Bronchial epithelial cell (primary cell): ENCODE data around the gene JAML. TPM values are rescaled to one million over a fixed set of nuclear protein-coding genes. Genes with fewer than 3 reads are reported as not detected.

Experiments
- DNase-seq: peaks from one replicate; pipeline ENCODE4 v3.0.0-alpha.2; 2010; ENCODE audit warnings: low read depth
- FAIRE-seq: peaks from 2 replicates; lab custom pipeline; 2011; peaks lifted over from hg19 to GRCh38; lab: Jason Lieb, UNC
- H3K27me3 ChIP-seq: 2 replicates; pipeline ENCODE4 v1.5.1; 2011; ENCODE audit warnings: low read length; ENCODE audit not compliant: control insufficient read depth, insufficient read depth
- H3K36me3 ChIP-seq: 2 replicates; pipeline ENCODE4 v1.5.1; 2011; ENCODE audit warnings: low read length; ENCODE audit not compliant: control insufficient read depth, insufficient read depth
- H3K4me3 ChIP-seq: 2 replicates; pipeline ENCODE4 v1.5.1; 2011; ENCODE audit warnings: mild to moderate bottlenecking, low read depth, low read length, control low read depth
- total RNA-seq: library from RNA; depleted of rRNA; stranded (reverse); fragments of >200 nt; gene quantifications from 2 replicates; pipeline ENCODE4 v1.2.1, GENCODE V29; 2014
- TF ChIP-seq, protein P1 (sequence below): IDR thresholded peaks from 2 replicates; pipeline ENCODE4 v1.5.1; 2011; ENCODE audit warnings: mild to moderate bottlenecking, moderate library complexity, low read length, control low read depth, inconsistent platforms; ENCODE audit not compliant: insufficient read depth, severe bottlenecking

The JAML gene, protein sequence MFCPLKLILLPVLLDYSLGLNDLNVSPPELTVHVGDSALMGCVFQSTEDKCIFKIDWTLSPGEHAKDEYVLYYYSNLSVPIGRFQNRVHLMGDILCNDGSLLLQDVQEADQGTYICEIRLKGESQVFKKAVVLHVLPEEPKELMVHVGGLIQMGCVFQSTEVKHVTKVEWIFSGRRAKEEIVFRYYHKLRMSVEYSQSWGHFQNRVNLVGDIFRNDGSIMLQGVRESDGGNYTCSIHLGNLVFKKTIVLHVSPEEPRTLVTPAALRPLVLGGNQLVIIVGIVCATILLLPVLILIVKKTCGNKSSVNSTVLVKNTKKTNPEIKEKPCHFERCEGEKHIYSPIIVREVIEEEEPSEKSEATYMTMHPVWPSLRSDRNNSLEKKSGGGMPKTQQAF
- 0.13 TPM in 1 of 2 replicates, not detected in the other for total RNA-seq

DNA sequence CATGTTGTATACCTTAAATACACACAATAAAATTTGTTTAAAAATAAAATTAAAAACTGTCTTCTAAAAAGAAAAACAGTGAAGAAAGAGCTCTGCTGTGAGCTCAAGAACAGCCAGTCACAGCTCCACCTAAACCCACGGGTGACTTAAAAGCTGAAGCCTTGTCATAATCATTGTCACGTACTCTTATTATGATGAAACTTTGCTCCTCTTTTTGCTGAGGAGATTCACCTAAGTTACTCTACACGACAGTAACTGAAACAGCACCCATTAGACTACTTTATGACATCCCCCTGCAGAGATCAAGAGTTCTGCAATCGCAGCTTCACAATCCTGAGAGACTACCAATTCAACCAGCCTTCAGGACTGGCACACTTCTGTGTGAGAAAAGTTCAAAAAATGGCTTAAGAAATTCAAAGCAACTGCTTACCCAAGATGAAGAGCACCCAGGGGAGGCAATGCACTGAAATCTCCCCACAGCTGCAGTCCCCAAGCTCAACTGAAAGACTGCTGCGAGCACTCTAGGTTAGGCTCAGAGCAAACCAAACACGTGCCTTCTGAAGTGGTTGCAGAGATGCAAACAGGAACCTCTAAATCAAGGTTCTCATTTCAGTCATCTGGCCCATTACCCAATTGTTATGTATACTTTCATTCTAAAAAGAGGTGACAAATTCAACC lies at the start of gene JAML:
TSS of gene JAML (minus strand) at position 501 of the 678 bp plus-strand sequence. CDS start 10,145 bp downstream, outside the sequence.
- H3K36me3 ChIP-seq = no peaks in the 10 kb centered on the region
- H3K27me3 ChIP-seq = no peaks in the 10 kb centered on the region
- H3K4me3 ChIP-seq = no peak within 1 kb of the TSS
- DNase-seq (no peak), FAIRE-seq (no peak)
- TF ChIP-seq, protein P1, sequence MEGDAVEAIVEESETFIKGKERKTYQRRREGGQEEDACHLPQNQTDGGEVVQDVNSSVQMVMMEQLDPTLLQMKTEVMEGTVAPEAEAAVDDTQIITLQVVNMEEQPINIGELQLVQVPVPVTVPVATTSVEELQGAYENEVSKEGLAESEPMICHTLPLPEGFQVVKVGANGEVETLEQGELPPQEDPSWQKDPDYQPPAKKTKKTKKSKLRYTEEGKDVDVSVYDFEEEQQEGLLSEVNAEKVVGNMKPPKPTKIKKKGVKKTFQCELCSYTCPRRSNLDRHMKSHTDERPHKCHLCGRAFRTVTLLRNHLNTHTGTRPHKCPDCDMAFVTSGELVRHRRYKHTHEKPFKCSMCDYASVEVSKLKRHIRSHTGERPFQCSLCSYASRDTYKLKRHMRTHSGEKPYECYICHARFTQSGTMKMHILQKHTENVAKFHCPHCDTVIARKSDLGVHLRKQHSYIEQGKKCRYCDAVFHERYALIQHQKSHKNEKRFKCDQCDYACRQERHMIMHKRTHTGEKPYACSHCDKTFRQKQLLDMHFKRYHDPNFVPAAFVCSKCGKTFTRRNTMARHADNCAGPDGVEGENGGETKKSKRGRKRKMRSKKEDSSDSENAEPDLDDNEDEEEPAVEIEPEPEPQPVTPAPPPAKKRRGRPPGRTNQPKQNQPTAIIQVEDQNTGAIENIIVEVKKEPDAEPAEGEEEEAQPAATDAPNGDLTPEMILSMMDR = no peak

DNA sequence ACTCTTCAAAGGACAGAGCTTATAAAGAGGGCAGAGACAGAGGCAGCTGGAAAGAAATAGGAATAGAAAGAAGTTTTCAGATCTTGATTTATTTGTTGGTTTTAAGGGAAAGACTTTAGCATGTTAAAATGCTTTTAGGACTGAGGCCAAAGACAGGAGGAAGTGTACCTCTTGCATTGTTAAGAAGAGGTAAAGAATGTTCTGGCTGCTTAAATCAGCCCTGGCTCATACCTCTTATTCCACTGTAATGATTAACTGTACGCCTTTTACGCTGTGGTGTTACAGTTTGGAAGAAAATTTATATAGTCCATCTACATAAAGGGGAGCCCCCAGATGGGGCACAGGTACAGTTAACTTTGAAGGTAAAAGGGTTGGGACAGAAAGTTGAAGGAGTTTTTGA lies 49.4 kb upstream of the JAML start:
- Histone ChIP-seq H3K27me3 (no peaks in the 10 kb centered on the region), H3K36me3 (no peaks in the 10 kb centered on the region), H3K4me3 (no peak overlapping the region)
- DNase-seq (peak; percentile 37), FAIRE-seq (no peak)
- TF ChIP-seq, protein P1 = no peak

DNA sequence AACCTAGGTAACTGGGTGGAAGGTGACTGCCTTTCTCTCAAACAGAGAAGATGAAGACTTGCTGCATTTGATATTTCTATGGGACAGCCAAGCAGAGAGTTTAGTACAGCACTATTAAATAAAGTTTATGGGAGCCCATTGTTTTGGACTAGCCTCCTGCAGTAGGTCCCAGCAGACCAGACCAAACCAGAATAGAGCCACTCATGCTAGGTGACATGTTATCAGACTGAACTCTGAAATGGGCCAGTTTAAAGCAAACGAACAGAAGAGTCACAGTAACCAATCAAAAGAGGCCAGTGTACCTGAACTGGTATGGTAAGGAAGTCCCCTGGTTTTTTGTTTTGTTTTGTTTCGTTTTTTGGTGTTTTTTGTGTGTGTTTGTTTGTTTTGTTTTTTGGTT lies 47.2 kb upstream of the JAML start:
- TF ChIP-seq, protein P1 = no peak
- DNase-seq (no peak), FAIRE-seq (no peak)
- Histone ChIP-seq H3K27me3 (no peaks in the 10 kb centered on the region), H3K36me3 (no peaks in the 10 kb centered on the region), H3K4me3 (no peak overlapping the region)

DNA sequence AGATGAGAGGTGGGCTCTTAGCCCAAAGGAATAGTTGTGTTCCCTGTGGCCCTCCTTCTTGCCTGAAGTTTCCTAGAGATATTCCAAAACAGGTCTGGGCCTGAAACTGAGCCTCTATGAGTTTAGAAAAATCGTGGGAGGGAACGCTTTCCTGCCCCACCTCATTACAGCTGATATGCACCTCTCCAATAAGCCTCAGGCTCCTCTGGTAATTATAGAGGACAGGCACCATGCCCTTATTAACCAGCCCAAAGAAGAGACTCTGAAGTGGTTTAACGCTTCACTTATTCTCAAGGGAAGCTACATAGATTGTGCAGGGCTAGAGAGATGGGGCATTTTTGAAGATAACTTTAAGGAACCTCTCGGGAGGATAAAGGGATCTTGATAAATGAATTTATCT lies 42.7 kb upstream of the JAML start:
- peak; percentile 85 for DNase-seq
- Histone ChIP-seq H3K27me3 (no peaks in the 10 kb centered on the region), H3K4me3 (no peak overlapping the region), H3K36me3 (peaks cover 2% of the 10 kb centered on the region)
- TF ChIP-seq, protein P1 = no peak
- FAIRE-seq = no peak

DNA sequence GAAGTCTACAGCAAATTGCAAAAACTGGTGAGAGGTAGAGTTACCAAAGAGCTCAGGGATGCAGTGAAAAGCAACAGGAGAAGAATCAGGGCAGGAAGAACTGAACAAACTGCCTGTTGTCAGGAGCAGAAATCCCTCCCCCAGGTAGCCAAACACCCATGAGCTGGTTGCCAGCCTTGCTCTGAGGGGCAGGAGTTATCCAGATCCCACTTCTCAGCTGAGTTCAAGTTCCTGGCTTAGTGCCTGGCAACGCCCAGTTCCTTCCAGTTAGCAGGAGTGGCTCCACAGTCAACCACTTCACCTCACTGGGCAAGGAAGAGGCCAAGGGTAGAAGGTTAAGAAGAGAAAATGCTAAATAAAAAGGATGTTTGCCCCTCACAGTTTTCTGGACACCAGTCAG lies 41.1 kb upstream of the JAML start:
- peak overlapping the region; percentile 57 for H3K4me3 ChIP-seq
- H3K36me3 ChIP-seq = peaks cover 11% of the 10 kb centered on the region
- no peaks in the 10 kb centered on the region for H3K27me3 ChIP-seq
- peak; percentile 80 for DNase-seq
- no peak for FAIRE-seq
- TF ChIP-seq, protein P1 = no peak
